ENCODE data around the gene KCNJ11. TPM values are rescaled to one million over a fixed set of nuclear protein-coding genes. Genes with fewer than 3 reads are reported as not detected.

The KCNJ11 gene
- polyA plus RNA-seq, 1 donor from 2014 or later, result 8.0 TPM

DNA sequence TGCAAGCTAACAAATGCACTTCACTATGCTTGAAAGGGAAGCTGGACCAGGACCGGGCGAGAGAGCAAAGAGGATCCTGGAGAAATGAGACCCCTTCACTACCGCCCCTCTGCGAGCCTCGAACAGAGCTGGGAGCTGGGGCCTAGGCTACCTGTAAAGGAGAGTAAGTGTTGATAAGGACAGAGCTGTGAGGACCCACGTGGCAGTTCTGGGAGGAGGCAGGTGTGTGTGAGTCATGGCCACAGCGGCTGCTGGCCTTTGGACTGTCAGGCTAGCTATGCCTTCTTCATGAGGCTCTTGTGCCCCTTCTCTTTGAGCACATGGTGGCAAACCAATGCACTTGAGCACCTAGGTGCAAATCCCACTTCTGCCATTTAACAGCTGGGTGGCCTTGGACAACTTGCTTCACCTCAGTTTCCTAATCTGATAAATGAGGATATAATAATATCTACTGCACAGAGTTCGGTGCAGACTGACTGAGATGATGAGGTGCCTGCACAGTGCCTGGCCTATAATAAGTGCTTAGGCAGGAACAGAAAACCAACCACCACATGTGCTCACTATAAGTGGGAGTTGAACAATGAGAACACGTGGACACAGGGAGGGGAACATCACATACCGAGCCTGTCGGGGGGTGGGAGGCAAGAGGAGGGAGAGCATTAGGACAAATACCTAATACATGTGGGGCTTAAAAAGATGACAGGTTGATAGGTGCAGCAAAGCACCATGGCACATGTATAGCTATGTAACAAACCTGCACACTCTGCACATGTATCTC, 35.3 kb upstream of the KCNJ11 start:
- Histone ChIP-seq H4K20me1 (ENCODE audit: insufficient read depth) (no peaks in the 10 kb centered on the region), H3K4me3 (ENCODE audit: low read length) (no peak overlapping the region), H3K9me2 (ENCODE audit: insufficient read depth, low read length) (no peaks in the 10 kb centered on the region), H3K9me3 (ENCODE audit: low read length) (no peaks in the 10 kb centered on the region), H3K79me2 (replicated peaks; ENCODE audit: insufficient read depth, low read length) (no peaks in the 10 kb centered on the region), H3K27me3 (ENCODE audit: insufficient read depth, low read depth, low read length) (no peaks in the 10 kb centered on the region), H3K36me3 (ENCODE audit: insufficient read depth, low read length) (no peaks in the 10 kb centered on the region), H3K27ac (ENCODE audit: low read length) (no peak overlapping the region), H3F3A (ENCODE audit: insufficient read depth, low read length, poor library complexity, severe bottlenecking) (no peaks in the 10 kb centered on the region), H3K4me2 (ENCODE audit: low read length) (no peak overlapping the region), H3K9ac (ENCODE audit: low read length) (no peak overlapping the region), H2AFZ (ENCODE audit: low read depth, low read length) (no peak overlapping the region)
- TF ChIP-seq RAD21 (conservative IDR thresholded peaks at IDR 0.05) (no peak), EZH2 (IDR thresholded peaks at IDR 0.05; ENCODE audit: borderline replicate concordance, insufficient read depth, low read length, poor library complexity, severe bottlenecking) (no peak), EP300 (conservative IDR thresholded peaks at IDR 0.05; ENCODE audit: poor library complexity, severe bottlenecking) (no peak), POLR2AphosphoS5 (IDR thresholded peaks at IDR 0.05) (no peak), MXI1 (conservative IDR thresholded peaks at IDR 0.05; ENCODE audit: poor library complexity, severe bottlenecking) (no peak), SMC3 (conservative IDR thresholded peaks at IDR 0.05; ENCODE audit: poor library complexity) (no peak), TAF1 (IDR thresholded peaks at IDR 0.05; ENCODE audit: low read depth) (no peak)
- TF ChIP-seq, protein P1, sequence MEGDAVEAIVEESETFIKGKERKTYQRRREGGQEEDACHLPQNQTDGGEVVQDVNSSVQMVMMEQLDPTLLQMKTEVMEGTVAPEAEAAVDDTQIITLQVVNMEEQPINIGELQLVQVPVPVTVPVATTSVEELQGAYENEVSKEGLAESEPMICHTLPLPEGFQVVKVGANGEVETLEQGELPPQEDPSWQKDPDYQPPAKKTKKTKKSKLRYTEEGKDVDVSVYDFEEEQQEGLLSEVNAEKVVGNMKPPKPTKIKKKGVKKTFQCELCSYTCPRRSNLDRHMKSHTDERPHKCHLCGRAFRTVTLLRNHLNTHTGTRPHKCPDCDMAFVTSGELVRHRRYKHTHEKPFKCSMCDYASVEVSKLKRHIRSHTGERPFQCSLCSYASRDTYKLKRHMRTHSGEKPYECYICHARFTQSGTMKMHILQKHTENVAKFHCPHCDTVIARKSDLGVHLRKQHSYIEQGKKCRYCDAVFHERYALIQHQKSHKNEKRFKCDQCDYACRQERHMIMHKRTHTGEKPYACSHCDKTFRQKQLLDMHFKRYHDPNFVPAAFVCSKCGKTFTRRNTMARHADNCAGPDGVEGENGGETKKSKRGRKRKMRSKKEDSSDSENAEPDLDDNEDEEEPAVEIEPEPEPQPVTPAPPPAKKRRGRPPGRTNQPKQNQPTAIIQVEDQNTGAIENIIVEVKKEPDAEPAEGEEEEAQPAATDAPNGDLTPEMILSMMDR (IDR thresholded peaks at IDR 0.05; ENCODE audit: poor library complexity, severe bottlenecking), result no peak
- TF ChIP-seq, protein P2, sequence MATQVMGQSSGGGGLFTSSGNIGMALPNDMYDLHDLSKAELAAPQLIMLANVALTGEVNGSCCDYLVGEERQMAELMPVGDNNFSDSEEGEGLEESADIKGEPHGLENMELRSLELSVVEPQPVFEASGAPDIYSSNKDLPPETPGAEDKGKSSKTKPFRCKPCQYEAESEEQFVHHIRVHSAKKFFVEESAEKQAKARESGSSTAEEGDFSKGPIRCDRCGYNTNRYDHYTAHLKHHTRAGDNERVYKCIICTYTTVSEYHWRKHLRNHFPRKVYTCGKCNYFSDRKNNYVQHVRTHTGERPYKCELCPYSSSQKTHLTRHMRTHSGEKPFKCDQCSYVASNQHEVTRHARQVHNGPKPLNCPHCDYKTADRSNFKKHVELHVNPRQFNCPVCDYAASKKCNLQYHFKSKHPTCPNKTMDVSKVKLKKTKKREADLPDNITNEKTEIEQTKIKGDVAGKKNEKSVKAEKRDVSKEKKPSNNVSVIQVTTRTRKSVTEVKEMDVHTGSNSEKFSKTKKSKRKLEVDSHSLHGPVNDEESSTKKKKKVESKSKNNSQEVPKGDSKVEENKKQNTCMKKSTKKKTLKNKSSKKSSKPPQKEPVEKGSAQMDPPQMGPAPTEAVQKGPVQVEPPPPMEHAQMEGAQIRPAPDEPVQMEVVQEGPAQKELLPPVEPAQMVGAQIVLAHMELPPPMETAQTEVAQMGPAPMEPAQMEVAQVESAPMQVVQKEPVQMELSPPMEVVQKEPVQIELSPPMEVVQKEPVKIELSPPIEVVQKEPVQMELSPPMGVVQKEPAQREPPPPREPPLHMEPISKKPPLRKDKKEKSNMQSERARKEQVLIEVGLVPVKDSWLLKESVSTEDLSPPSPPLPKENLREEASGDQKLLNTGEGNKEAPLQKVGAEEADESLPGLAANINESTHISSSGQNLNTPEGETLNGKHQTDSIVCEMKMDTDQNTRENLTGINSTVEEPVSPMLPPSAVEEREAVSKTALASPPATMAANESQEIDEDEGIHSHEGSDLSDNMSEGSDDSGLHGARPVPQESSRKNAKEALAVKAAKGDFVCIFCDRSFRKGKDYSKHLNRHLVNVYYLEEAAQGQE (IDR thresholded peaks at IDR 0.05; ENCODE audit: borderline replicate concordance), result no peak

DNA sequence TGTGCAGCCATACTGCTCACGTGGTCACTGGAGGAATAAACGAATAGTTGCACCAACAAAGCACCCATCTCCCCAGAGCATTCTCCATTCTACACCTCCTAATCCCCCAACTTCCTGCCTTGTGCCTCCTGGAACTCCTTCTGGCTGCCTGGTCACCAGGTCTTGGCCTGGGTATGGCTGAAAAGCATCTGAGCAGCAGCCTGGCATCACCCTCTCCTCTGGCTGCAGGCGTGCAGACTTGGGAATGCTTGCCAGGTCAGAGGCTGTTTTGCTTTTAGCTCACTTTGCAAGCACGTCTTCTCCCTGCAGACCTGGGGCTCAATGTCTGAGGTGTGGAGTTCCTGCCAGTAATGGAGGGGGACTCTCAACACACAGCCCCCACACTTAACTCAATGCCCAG, 33.3 kb upstream of the KCNJ11 start:
- H3K4me3 ChIP-seq (ENCODE audit: low read length), result no peak overlapping the region
- H3K36me3 ChIP-seq (ENCODE audit: insufficient read depth, low read length), result no peaks in the 10 kb centered on the region
- no peak overlapping the region for H3K9ac ChIP-seq (ENCODE audit: low read length)
- no peaks in the 10 kb centered on the region for H3K79me2 ChIP-seq (replicated peaks; ENCODE audit: insufficient read depth, low read length)
- no peaks in the 10 kb centered on the region for H3F3A ChIP-seq (ENCODE audit: insufficient read depth, low read length, poor library complexity, severe bottlenecking)
- H3K4me2 ChIP-seq (ENCODE audit: low read length), result no peak overlapping the region
- TF ChIP-seq, protein P1 (IDR thresholded peaks at IDR 0.05; ENCODE audit: poor library complexity, severe bottlenecking), result no peak
- no peak for TF ChIP-seq POLR2AphosphoS5 (IDR thresholded peaks at IDR 0.05)
- TF ChIP-seq, protein P2 (IDR thresholded peaks at IDR 0.05; ENCODE audit: borderline replicate concordance), result no peak
- TF ChIP-seq SMC3 (conservative IDR thresholded peaks at IDR 0.05; ENCODE audit: poor library complexity), result no peak
- no peak overlapping the region for H2AFZ ChIP-seq (ENCODE audit: low read depth, low read length)
- H3K27me3 ChIP-seq (ENCODE audit: insufficient read depth, low read depth, low read length), result no peaks in the 10 kb centered on the region
- H4K20me1 ChIP-seq (ENCODE audit: insufficient read depth), result no peaks in the 10 kb centered on the region
- H3K27ac ChIP-seq (ENCODE audit: low read length), result no peak overlapping the region
- H3K9me3 ChIP-seq (ENCODE audit: low read length), result no peaks in the 10 kb centered on the region
- H3K9me2 ChIP-seq (ENCODE audit: insufficient read depth, low read length), result no peaks in the 10 kb centered on the region

Data from neural cell (in vitro differentiated cells).